GM10266 (cell line): ENCODE data around the gene SAMD5.

Experiments
- DNase-seq: peaks from one replicate; pipeline ENCODE4 v3.0.0; 2012; ENCODE audit errors: extremely low spot score
- CTCF ChIP-seq: IDR thresholded peaks from 2 replicates; pipeline ENCODE4 v1.5.1; 2012; ENCODE audit warnings: mild to moderate bottlenecking, low read depth; ENCODE audit not compliant: control insufficient read depth, insufficient read depth; ENCODE audit errors: missing control alignments

SAMD5 gene

GRCh38 chr6:147589739-147590250, 81.3 kb downstream of the SAMD5 start:
- DNase-seq: no peak
- TF ChIP-seq CTCF: no peak

GRCh38 chr6:147595961-147596360, 87.5 kb downstream of the SAMD5 start:
- no peak for DNase-seq
- no peak for TF ChIP-seq CTCF

- no peak for DNase-seq
- TF ChIP-seq CTCF: no peak
These were observed 95.0 kb downstream of the SAMD5 start for GRCh38 chr6:147603392-147604081.

- TF ChIP-seq CTCF: no peak
- no peak for DNase-seq
These were observed 95.9 kb downstream of the SAMD5 start for GRCh38 chr6:147604373-147604772.

GRCh38 chr6:147611992-147612391, 103.5 kb downstream of the SAMD5 start:
- DNase-seq: no peak
- TF ChIP-seq CTCF: no peak

GRCh38 chr6:147614501-147614900, 106.0 kb downstream of the SAMD5 start:
- DNase-seq: no peak
- TF ChIP-seq CTCF: no peak

- no peak for TF ChIP-seq CTCF
- DNase-seq: no peak
These were observed 107.4 kb downstream of the SAMD5 start for GRCh38 chr6:147615659-147616456.
